Fibroblast of lung (primary cell): ENCODE results near the gene SYT9. TPM values are rescaled to one million over a fixed set of nuclear protein-coding genes. Genes with fewer than 3 reads are reported as not detected.
A peak's percentile ranks its signal among the peaks of the same experiment; 100 is the strongest.

Experiments
- DNase-seq, 2 donors: peaks; one replicate each; pipeline versions ENCODE4 v3.0.0 to v3.0.0-alpha.2; 2010; ENCODE audit warnings: low read depth in 2 of 2
- H2AFZ ChIP-seq: 2 replicates; pipeline ENCODE4 v1.5.1; 2012; ENCODE audit warnings: low read length, control low read depth, inconsistent platforms
- H3K27ac ChIP-seq: 2 replicates; pipeline ENCODE4 v1.5.1; 2011; ENCODE audit warnings: low read length, control low read depth; ENCODE audit not compliant: insufficient read depth
- H3K27me3 ChIP-seq: 2 replicates; pipeline ENCODE4 v1.5.1; 2011; ENCODE audit warnings: mild to moderate bottlenecking, low read length; ENCODE audit not compliant: control insufficient read depth, insufficient read depth
- H3K36me3 ChIP-seq: 2 replicates; pipeline ENCODE4 v1.5.1; 2011; ENCODE audit warnings: low read length; ENCODE audit not compliant: control insufficient read depth, insufficient read depth
- H3K4me1 ChIP-seq: 2 replicates; pipeline ENCODE4 v1.5.1; 2011; ENCODE audit warnings: low read length; ENCODE audit not compliant: control insufficient read depth, insufficient read depth; ENCODE audit errors: extremely low read depth
- H3K4me2 ChIP-seq: 2 replicates; pipeline ENCODE4 v1.5.1; 2011; ENCODE audit warnings: low read length, control low read depth; ENCODE audit not compliant: insufficient read depth; ENCODE audit errors: extremely low read depth
- H3K4me3 ChIP-seq, 4 experiments: fragments of 200-600 bp in 1 of 4; sonication (generic) in 1 of 4; replicated peaks in 1 of 4; 2 replicates each; pipeline ENCODE4 v1.5.1; 2011 to 2016; ENCODE audit warnings: low read length in 4 of 4, low read depth in 3 of 4, mild to moderate bottlenecking in 3 of 4, control low read depth in 2 of 4, inconsistent platforms in 1 of 4, mixed read lengths in 1 of 4; ENCODE audit not compliant: insufficient read depth in 1 of 4; ENCODE audit errors: control extremely low read depth in 1 of 4
- H3K79me2 ChIP-seq: 2 replicates; pipeline ENCODE4 v1.5.1; 2012; ENCODE audit warnings: mild to moderate bottlenecking, low read length, inconsistent platforms; ENCODE audit not compliant: control insufficient read depth, insufficient read depth
- H3K9ac ChIP-seq: 2 replicates; pipeline ENCODE4 v1.5.1; 2011; ENCODE audit warnings: mild to moderate bottlenecking, low read length, control low read depth; ENCODE audit not compliant: insufficient read depth
- H3K9me3 ChIP-seq: 2 replicates; pipeline ENCODE4 v1.5.1; 2012; ENCODE audit warnings: low read depth, low read length; ENCODE audit not compliant: control insufficient read depth, insufficient read depth
- H4K20me1 ChIP-seq: 2 replicates; pipeline ENCODE4 v1.5.1; 2011; ENCODE audit warnings: low read length; ENCODE audit not compliant: control insufficient read depth, insufficient read depth; ENCODE audit errors: extremely low read depth
- EZH2 ChIP-seq: IDR thresholded peaks from 2 replicates; pipeline ENCODE4 v1.5.1; 2012; ENCODE audit warnings: low read length, control low read depth, mild to moderate bottlenecking; ENCODE audit errors: missing control alignments
- polyA plus RNA-seq, 2 donors: library from polyadenylated mRNA; depleted of rRNA in 1 of 2; stranded (reverse) in 1 of 2; unstranded in 1 of 2; fragments of >200 nt; gene quantifications; 2 replicates each; pipeline ENCODE4 v1.2.1, GENCODE V29; 2011 to 2012; ENCODE audit warnings: missing spikeins in 1 of 2
- total RNA-seq: library from RNA; depleted of rRNA; stranded (reverse); fragments of >200 nt; gene quantifications from 2 replicates; pipeline ENCODE4 v1.2.1, GENCODE V29; 2014
- TF ChIP-seq, protein P1 (sequence below), 2 donors: IDR thresholded peaks in 1 of 2; conservative IDR thresholded peaks in 1 of 2; 1 replicate in 1 of 2; 2 replicates in 1 of 2; pipeline ENCODE4 v1.5.1; 2011 to 2012; ENCODE audit warnings: low read length in 2 of 2, control low read depth in 1 of 2, inconsistent platforms in 1 of 2, low read depth in 1 of 2, mild to moderate bottlenecking in 1 of 2

SYT9 gene
- total and polyA plus RNA-seq, 2 donors (not counting 1 experiment from before 2014, with no cell fraction given) = not detected

GRCh38 chr11:7485186-7486097 lies 233.7 kb downstream of the SYT9 start, which contains the start of gene OLFML1:
TSS of gene OLFML1 (plus strand) at chr11:7485506. CDS start at chr11:7485876, 370 bp downstream.
- H3K79me2 ChIP-seq = peaks cover 11% of the 10 kb centered on the region
- peak within 1 kb of the TSS; percentile 52 to 66 (median 65) for H3K4me3 ChIP-seq
- H3K4me2 ChIP-seq = peak within 1 kb of the TSS; percentile 84
- H3K27ac ChIP-seq = peak within 1 kb of the TSS; percentile 53
- DNase-seq = peak in 1 of 2 donors; percentile 61
- peak within 1 kb of the TSS; percentile 54 for H3K9ac ChIP-seq
- no peak for TF ChIP-seq EZH2
- TF ChIP-seq, protein P1, sequence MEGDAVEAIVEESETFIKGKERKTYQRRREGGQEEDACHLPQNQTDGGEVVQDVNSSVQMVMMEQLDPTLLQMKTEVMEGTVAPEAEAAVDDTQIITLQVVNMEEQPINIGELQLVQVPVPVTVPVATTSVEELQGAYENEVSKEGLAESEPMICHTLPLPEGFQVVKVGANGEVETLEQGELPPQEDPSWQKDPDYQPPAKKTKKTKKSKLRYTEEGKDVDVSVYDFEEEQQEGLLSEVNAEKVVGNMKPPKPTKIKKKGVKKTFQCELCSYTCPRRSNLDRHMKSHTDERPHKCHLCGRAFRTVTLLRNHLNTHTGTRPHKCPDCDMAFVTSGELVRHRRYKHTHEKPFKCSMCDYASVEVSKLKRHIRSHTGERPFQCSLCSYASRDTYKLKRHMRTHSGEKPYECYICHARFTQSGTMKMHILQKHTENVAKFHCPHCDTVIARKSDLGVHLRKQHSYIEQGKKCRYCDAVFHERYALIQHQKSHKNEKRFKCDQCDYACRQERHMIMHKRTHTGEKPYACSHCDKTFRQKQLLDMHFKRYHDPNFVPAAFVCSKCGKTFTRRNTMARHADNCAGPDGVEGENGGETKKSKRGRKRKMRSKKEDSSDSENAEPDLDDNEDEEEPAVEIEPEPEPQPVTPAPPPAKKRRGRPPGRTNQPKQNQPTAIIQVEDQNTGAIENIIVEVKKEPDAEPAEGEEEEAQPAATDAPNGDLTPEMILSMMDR (conservative IDR thresholded peaks at IDR 0.05 in 1 of 2, IDR thresholded peaks at IDR 0.05 in 1 of 2; ENCODE audit: low read depth in 1 of 2, low read length in 2 of 2) = no peak
- H2AFZ ChIP-seq = peak within 1 kb of the TSS; percentile 88
- H3K4me1 ChIP-seq = peaks cover 11% of the 10 kb centered on the region
- no peaks in the 10 kb centered on the region for H3K36me3 ChIP-seq
- no peaks in the 10 kb centered on the region for H3K9me3 ChIP-seq
- H3K27me3 ChIP-seq = no peaks in the 10 kb centered on the region
- H4K20me1 ChIP-seq = no peaks in the 10 kb centered on the region

DNA sequence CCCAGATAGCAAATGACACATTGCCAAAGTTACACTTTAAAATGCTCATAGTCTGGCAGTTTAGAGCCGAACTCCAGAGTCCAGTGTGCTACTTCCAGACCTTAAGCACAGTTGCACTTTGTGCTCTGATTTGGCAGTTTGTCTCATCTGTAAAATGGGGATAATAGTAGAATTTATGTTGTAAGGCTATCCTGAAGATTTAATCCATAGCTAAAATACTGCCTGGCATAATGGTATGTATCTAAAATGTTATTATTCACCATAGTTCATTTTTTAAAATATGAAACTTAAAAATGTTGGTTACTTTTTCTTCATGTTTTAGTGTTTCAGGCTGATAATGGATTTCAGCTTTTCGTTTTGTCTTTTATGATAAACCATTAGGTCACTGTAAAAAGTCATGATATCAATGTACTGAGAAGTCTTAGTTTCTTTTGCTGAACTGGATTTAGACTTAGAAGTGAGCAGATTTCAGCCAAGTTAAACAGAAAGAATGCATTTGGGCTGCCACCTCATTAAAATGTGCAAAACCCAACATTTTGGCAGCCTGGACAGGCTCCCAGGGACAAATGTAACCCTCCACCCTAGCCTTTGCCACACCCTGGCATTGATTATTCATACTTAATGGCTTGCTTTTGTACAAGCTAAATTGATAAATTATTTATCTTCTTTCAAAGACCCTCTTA lies 234.5 kb downstream of the SYT9 start:
- H2AFZ ChIP-seq = peak overlapping the region; percentile 88
- DNase-seq = no peak

More for the DNA sequence above, 234.5 kb downstream of the SYT9 start:
- Histone ChIP-seq H3K27me3 (no peaks in the 10 kb centered on the region), H3K27ac (no peak overlapping the region), H3K4me2 (peak overlapping the region; percentile 84), H4K20me1 (no peaks in the 10 kb centered on the region), H3K4me1 (peaks cover 12% of the 10 kb centered on the region), H3K79me2 (peaks cover 11% of the 10 kb centered on the region), H3K4me3 (peak overlapping the region; percentile 52 to 66 (median 65)), H3K9ac (no peak overlapping the region), H3K36me3 (no peaks in the 10 kb centered on the region), H3K9me3 (no peaks in the 10 kb centered on the region)
- TF ChIP-seq EZH2 = no peak
- TF ChIP-seq, protein P1 (conservative IDR thresholded peaks at IDR 0.05 in 1 of 2, IDR thresholded peaks at IDR 0.05 in 1 of 2; ENCODE audit: low read depth in 1 of 2, low read length in 2 of 2) = no peak
